GM18505 (cell line): ENCODE measurements around the gene HNRNPF.
"Not testable (repeated sequence)": the region's sequence is repeated elsewhere in the genome, so short reads cannot be mapped to it uniquely, and the experiment has no call there.

Experiments
- ATAC-seq: cut with Tn5 transposase; IDR thresholded peaks from one replicate; pipeline ENCODE4 v1.9.1; 2021; ENCODE audit not compliant: unreplicated experiment
- POLR2A ChIP-seq: IDR thresholded peaks from 4 replicates; pipeline ENCODE4 v1.6.1; 2011; ENCODE audit warnings: borderline replicate concordance; ENCODE audit not compliant: insufficient read depth, insufficient read length; ENCODE audit errors: extremely low read depth

The HNRNPF gene

GRCh38 chr10:43436291-43437140 is 27.5 kb upstream of the HNRNPF start, which contains the start of gene ZNF487:
ZNF487 (plus strand) TSS chr10:43437111; CDS start chr10:43475814, 38,703 bp downstream.
- peak; percentile 74 for TF ChIP-seq POLR2A
- peak; percentile 97 for ATAC-seq

GRCh38 chr10:43430926-43431663 is 22.1 kb upstream of the HNRNPF start:
- no peak for TF ChIP-seq POLR2A
- ATAC-seq = no peak

GRCh38 chr10:43427166-43427825 is 18.3 kb upstream of the HNRNPF start:
- no peak for TF ChIP-seq POLR2A
- ATAC-seq = peak; percentile 71

GRCh38 chr10:43426476-43426875 is 17.5 kb upstream of the HNRNPF start:
- not testable (repeated sequence) for ATAC-seq

GRCh38 chr10:43424416-43424815 is 15.4 kb upstream of the HNRNPF start:
- ATAC-seq = no peak
- no peak for TF ChIP-seq POLR2A

GRCh38 chr10:43421944-43422343 is 13.0 kb upstream of the HNRNPF start:
- ATAC-seq = not testable (repeated sequence)

GRCh38 chr10:43421519-43421918 is 12.5 kb upstream of the HNRNPF start:
- TF ChIP-seq POLR2A = no peak
- no peak for ATAC-seq

- ATAC-seq = no peak
- TF ChIP-seq POLR2A = no peak
These were observed 12.2 kb upstream of the HNRNPF start for GRCh38 chr10:43421201-43421507.

- peak; percentile 77 for TF ChIP-seq POLR2A
- peak; percentile 81 for ATAC-seq
These were observed 11.6 kb upstream of the HNRNPF start for GRCh38 chr10:43420369-43421200.

GRCh38 chr10:43419997-43420368 is 11.0 kb upstream of the HNRNPF start:
- ATAC-seq = no peak
- no peak for TF ChIP-seq POLR2A

- peak; percentile 33 for ATAC-seq
These were observed 9.2 kb upstream of the HNRNPF start for GRCh38 chr10:43417950-43418768.

GRCh38 chr10:43415544-43415943 is 6.6 kb upstream of the HNRNPF start:
- TF ChIP-seq POLR2A = no peak
- ATAC-seq = no peak

More at GRCh38 chr10:43417950-43418768, 9.2 kb upstream of the HNRNPF start:
- no peak for TF ChIP-seq POLR2A
